Stimulated activated CD8-positive, alpha-beta memory T cell treated with anti-CD3 and anti-CD28 coated beads, Interleukin-2, amount 100 ng/mL, for 1 hour (primary cell): ENCODE measurements around the gene CAMTA1.
A peak's percentile ranks its signal among the peaks of the same experiment; 100 is the strongest.

Experiments
- DNase-seq, 2 donors: peaks; one replicate each; pipeline ENCODE4 v3.0.0-alpha.2; 2020; ENCODE audit warnings: low read depth in 2 of 2

Gene CAMTA1

GRCh38 chr1:7721940-7722669, 936.9 kb downstream of the CAMTA1 start:
- no peak for DNase-seq

GRCh38 chr1:7722670-7723012, 937.4 kb downstream of the CAMTA1 start:
- no peak for DNase-seq

- DNase-seq, result no peak
Observed at GRCh38 chr1:7726623-7727022, 941.4 kb downstream of the CAMTA1 start.

DNA sequence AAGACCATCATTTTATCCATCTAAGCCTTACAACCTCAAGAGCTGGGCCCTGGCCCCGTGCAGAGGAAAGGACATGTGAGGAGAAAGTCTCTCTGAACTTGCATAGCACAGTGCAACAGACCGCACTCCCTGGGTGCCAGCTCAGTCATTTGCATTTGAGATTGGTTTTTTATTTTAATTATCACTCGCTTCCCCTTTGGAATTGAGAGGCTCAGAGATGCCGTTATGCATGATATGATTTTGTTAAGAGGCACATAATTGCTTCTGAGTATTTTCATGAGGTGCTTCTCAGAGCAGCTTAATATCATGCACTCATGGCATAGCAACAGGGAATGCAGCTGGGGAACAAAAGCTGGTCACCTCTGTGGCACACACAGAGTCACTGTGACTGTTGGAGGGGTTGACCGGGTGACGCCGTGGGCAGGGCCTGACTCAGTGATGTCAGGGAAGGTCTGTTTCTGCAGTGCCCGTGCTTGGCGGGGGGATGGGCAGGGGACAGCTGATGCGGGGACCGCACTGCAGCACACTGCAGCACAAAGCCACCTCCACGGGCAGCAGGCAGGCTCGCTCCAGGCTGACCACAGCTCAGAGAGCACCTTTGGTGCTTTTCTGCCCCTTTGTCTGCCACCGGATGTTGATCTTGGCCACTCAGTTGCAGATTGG, 942.7 kb downstream of the CAMTA1 start:
- DNase-seq, result no peak

DNA sequence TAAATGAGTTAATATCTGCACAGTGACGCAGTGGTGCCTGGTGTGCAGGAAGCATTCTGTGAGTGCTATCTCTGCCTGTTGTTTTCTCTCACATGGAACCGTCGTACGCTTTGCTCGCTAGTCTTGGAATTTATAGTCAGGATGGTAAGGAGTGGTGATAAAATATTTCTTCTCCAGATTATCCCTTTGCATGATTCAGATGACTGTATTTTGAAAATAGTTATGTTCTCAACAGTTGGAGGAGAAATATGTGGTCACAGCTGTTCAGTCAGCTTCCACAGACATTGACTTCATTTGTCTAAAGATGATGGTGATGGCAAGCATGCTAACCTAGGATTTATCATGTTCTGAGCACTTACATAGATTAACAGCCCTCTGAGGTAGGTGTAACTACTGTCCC, 944.5 kb downstream of the CAMTA1 start:
- DNase-seq, result no peak

GRCh38 chr1:7732331-7732730, 947.1 kb downstream of the CAMTA1 start:
- DNase-seq, result no peak

DNA sequence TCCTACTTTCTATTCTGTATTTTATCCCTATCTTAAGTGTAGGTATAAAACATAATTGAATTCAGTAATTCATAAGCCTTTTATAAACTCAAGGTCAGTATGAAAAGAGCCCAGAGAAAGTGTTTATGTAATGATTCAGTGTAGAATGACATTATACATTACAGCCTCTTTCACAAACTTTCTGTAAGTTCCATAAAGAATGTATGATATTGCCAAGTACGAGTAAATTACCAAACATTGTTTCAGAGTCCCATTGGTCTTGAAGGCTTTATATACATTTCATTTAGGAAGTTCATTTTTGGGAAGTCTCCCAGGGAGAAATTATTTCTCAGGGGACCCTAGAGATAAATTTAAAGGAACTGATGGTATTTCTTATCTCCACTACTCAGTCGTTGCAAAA, 948.0 kb downstream of the CAMTA1 start:
- DNase-seq, result no peak

- no peak for DNase-seq
Observed at GRCh38 chr1:7738044-7738443, 952.8 kb downstream of the CAMTA1 start.

- no peak for DNase-seq
Observed at GRCh38 chr1:7743346-7743745, 958.1 kb downstream of the CAMTA1 start.

DNA sequence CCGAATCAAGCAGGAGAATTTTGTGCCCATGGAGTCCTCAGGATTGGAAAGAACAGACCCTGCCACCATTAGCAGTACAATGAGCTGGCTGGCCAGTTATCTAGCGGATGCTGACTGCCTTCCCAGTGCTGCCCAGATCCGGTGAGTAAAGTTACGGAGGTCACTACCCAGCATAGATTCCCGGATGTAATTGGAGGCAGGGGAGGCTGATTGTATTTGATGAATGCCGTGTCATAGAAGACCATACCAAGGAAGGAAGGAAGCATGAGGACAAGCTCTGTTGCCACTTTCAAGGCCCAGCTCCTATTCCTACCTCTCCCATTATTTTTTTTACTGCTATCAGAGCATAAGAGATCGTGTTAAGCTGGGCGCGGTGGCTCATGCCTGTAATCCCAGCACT, 959.6 kb downstream of the CAMTA1 start:
- no peak for DNase-seq

DNA sequence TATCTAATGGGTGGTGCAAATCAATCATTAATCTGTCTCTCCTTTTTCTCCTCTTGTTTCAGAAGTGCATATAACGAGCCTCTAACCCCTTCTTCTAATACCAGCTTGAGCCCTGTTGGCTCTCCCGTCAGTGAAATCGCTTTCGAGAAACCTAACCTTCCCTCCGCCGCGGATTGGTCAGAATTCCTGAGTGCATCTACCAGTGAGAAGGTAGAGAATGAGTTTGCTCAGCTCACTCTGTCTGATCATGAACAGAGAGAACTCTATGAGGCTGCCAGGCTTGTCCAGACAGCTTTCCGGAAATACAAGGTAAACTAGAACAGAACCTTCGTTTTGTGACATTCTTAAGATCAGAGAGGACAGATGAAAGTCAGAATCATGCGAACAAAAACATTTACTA, 960.5 kb downstream of the CAMTA1 start:
- DNase-seq, result no peak

DNA sequence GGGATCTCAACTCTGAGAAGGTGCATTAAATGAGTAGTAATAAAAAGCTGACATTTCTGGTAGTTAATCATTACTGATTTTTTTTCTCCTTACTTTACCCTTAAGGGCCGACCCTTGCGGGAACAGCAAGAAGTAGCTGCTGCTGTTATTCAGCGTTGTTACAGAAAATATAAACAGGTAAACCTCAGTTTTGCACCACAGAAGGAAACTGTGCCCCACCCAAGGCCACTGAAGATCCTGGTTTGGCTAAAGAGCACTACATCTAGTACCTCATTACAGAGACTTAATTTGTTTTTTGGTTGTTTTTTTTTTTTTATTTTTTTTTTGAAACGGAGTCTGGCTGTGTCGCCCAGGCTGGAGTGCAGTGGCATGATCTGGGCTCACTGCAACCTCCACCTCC, 962.4 kb downstream of the CAMTA1 start:
- no peak for DNase-seq

DNA sequence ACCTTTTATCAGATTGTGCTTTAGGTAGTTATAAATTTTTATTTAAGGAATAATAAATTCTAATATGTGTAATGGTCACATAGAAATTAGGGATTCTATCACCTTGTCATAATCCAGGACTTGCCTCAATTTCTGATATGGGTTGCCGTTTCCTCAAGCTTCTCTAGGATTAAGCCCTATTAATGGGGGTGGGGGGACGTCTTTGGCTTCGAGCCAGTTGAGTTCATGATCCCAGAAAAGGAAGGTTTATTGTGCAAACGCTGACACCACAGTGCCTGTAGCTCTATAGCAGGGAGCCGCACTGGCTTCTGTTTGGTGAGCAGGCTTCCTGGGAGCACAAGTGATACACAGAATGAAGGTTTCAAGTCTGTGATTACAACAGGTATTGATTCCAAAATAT, 963.9 kb downstream of the CAMTA1 start:
- no peak for DNase-seq

GRCh38 chr1:7751174-7751573, 965.9 kb downstream of the CAMTA1 start:
- DNase-seq, result no peak

- DNase-seq, result peak in 1 of 2 donors; percentile 9
Observed at GRCh38 chr1:7752512-7753417, 967.5 kb downstream of the CAMTA1 start.

DNA sequence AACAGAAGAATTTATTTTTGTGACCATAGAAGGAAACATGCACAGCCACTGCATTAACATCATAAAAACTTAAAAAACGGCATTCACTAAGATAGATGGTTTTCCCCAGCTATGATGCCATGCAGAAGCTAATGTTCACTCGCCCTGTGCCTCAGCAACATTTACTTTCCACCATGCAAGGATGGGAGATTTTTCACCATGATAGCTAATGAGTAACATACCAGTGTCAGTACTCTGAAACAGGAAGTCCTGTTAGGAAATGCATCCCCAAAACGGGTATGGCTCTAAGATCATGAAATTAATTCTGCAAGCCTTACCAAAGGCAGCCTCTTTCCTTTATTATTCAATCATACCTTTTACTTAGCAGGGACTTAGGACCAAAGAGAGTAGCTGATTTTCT, 968.4 kb downstream of the CAMTA1 start:
- no peak for DNase-seq

DNA sequence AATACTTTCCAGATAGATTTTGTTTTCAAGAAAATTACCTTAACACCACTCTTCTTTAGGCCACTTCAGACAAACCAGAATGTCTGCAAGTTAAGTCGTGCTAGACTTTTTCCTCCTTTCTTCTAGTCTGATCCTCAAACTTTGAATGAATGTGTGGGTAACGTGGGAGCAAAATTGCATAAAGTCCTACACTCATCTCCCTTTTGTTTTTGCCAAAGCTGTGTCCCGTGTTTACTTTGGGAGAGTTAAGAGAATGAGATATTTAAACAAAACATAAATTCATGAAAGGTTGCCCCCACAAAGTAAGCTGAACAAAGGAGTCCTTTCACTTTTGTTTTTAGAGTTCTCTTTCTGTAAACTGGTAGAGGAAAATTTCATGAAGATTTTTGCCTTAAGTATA, 969.0 kb downstream of the CAMTA1 start:
- no peak for DNase-seq

GRCh38 chr1:7755448-7755847, 970.2 kb downstream of the CAMTA1 start:
- DNase-seq, result no peak

- no peak for DNase-seq
Observed at GRCh38 chr1:7760245-7760644, 975.0 kb downstream of the CAMTA1 start.

- DNase-seq, result no peak
Observed at GRCh38 chr1:7761103-7761502, 975.8 kb downstream of the CAMTA1 start.

- no peak for DNase-seq
Observed at GRCh38 chr1:7767176-7767575, 981.9 kb downstream of the CAMTA1 start.

GRCh38 chr1:7768583-7768982, 983.3 kb downstream of the CAMTA1 start:
- DNase-seq, result no peak
